Adipose tissue (tissue), 3 donors: ENCODE results near the gene CMTM4. TPM values are rescaled to one million over a fixed set of nuclear protein-coding genes. Genes with fewer than 3 reads are reported as not detected.
"Not testable (repeated sequence)": the region's sequence is repeated elsewhere in the genome, so short reads cannot be mapped to it uniquely, and the experiment has no call there.

Experiments used
- H3K27ac ChIP-seq: one replicate; pipeline ENCODE4 v1.5.1; 2013; ENCODE audit warnings: low read depth, low read length
- WGBS, 3 donors: extraction: QIAGEN DNeasy Blood & Tissue Kit; methylation state at CpG; one replicate each; pipeline ENCODE4 v1.1.7; 2013; 5-methylcytosine and 5-hydroxymethylcytosine counted together
- polyA plus RNA-seq, 3 donors: library from polyadenylated mRNA; stranded (reverse); fragments of 200-250 nt; gene quantifications; one replicate each; pipeline ENCODE4 v1.2.3, GENCODE V29; 2013
- donor health status: healthy with polysubstance abuse.
- donor health status: Bipolar disorder and iron deficiency.
- donor health status: healthy.

The CMTM4 gene
- polyA plus RNA-seq, 3 donors, result 4.6 to 16.2 (median 9.4) TPM

- WGBS, 3 donors, result 75 to 92% (median 83%) methylated on average over 1 of the region's 1 CpG
- no peak overlapping the region for H3K27ac ChIP-seq
Observed at GRCh38 chr16:66682271-66682670, 14.3 kb downstream of the CMTM4 start.

- no peak overlapping the region for H3K27ac ChIP-seq
- 93 to 98% (median 95%) methylated on average over 4 of the region's 4 CpGs for WGBS, 3 donors
Observed at GRCh38 chr16:66681676-66682075, 14.9 kb downstream of the CMTM4 start.

GRCh38 chr16:66678337-66678736 is 18.2 kb downstream of the CMTM4 start:
- 65 to 96% (median 81%) methylated on average over 2 of the region's 2 CpGs for WGBS, 3 donors
- no peak overlapping the region for H3K27ac ChIP-seq

- 76 to 97% (median 97%) methylated on average over 6 of the region's 6 CpGs for WGBS, 3 donors
- H3K27ac ChIP-seq, result no peak overlapping the region
Observed at GRCh38 chr16:66677836-66678235, 18.7 kb downstream of the CMTM4 start.

GRCh38 chr16:66677179-66677578 is 19.4 kb downstream of the CMTM4 start:
- H3K27ac ChIP-seq, result no peak overlapping the region

GRCh38 chr16:66676599-66676998 is 19.9 kb downstream of the CMTM4 start:
- H3K27ac ChIP-seq, result no peak overlapping the region
- 85 to 92% (median 90%) methylated on average over 3 of the region's 3 CpGs for WGBS, 3 donors

More at GRCh38 chr16:66677179-66677578, 19.4 kb downstream of the CMTM4 start:
- 85 to 94% (median 91%) methylated on average over 7 of the region's 7 CpGs for WGBS, 3 donors

GRCh38 chr16:66673691-66674090 is 22.9 kb downstream of the CMTM4 start:
- H3K27ac ChIP-seq, result no peak overlapping the region
- 76 to 91% (median 86%) methylated on average over 2 of the region's 2 CpGs for WGBS, 3 donors

GRCh38 chr16:66670691-66671388 is 25.7 kb downstream of the CMTM4 start:
- WGBS, 3 donors, result 92 to 96% (median 93%) methylated on average over 10 of the region's 10 CpGs
- H3K27ac ChIP-seq, result no peak overlapping the region

- no peak overlapping the region for H3K27ac ChIP-seq
- WGBS, 3 donors, result 59 to 80% (median 61%) methylated on average over 6 of the region's 6 CpGs
Observed at GRCh38 chr16:66668777-66669444, 27.6 kb downstream of the CMTM4 start.

GRCh38 chr16:66667944-66668343 is 28.6 kb downstream of the CMTM4 start:
- 94 to 100% (median 100%) methylated on average over 1 of the region's 1 CpG for WGBS, 3 donors

GRCh38 chr16:66662445-66663194 is 33.9 kb downstream of the CMTM4 start:
- 71 to 74% (median 72%) methylated on average over 7 of the region's 7 CpGs for WGBS, 3 donors
- H3K27ac ChIP-seq, result no peak overlapping the region

More at GRCh38 chr16:66667944-66668343, 28.6 kb downstream of the CMTM4 start:
- no peak overlapping the region for H3K27ac ChIP-seq

GRCh38 chr16:66661671-66662346 is 34.7 kb downstream of the CMTM4 start:
- not testable (repeated sequence) for H3K27ac ChIP-seq
- WGBS, 3 donors, result 81 to 91% (median 81%) methylated on average over 6 of the region's 6 CpGs

GRCh38 chr16:66661210-66661560 is 35.4 kb downstream of the CMTM4 start:
- 64 to 70% (median 66%) methylated on average over 4 of the region's 4 CpGs for WGBS, 3 donors
- no peak overlapping the region for H3K27ac ChIP-seq

- H3K27ac ChIP-seq, result no peak overlapping the region
Observed at GRCh38 chr16:66660422-66661209, 35.9 kb downstream of the CMTM4 start.

GRCh38 chr16:66658860-66659190 is 37.7 kb downstream of the CMTM4 start:
- 93 to 96% (median 95%) methylated on average over 5 of the region's 5 CpGs for WGBS, 3 donors
- H3K27ac ChIP-seq, result no peak overlapping the region

More at GRCh38 chr16:66660422-66661209, 35.9 kb downstream of the CMTM4 start:
- 6 to 13% (median 9%) methylated on average over 9 of the region's 9 CpGs for WGBS, 3 donors

- WGBS, 3 donors, result 44 to 78% (median 55%) methylated on average over 6 of the region's 6 CpGs
- H3K27ac ChIP-seq, result no peak overlapping the region
Observed at GRCh38 chr16:66658143-66658859, 38.2 kb downstream of the CMTM4 start.

- WGBS, 3 donors, result 94 to 98% (median 95%) methylated on average over 3 of the region's 3 CpGs
- no peak overlapping the region for H3K27ac ChIP-seq
Observed at GRCh38 chr16:66656547-66656946, 40.0 kb downstream of the CMTM4 start.
